GM19240 (cell line): ENCODE measurements around the gene ATP4B.

Source experiments
- DNase-seq: peaks from one replicate; pipeline ENCODE4 v3.0.0; 2011; ENCODE audit warnings: low spot score; ENCODE audit not compliant: insufficient read length

The ATP4B gene

GRCh38 chr13:113607889-113608635 is 49.9 kb downstream of the ATP4B start:
- no peak for DNase-seq

- no peak for DNase-seq
These were observed 50.7 kb downstream of the ATP4B start for GRCh38 chr13:113607056-113607888.

GRCh38 chr13:113605866-113606438 is 52.0 kb downstream of the ATP4B start:
- no peak for DNase-seq

GRCh38 chr13:113605461-113605860 is 52.5 kb downstream of the ATP4B start:
- DNase-seq = no peak

- DNase-seq = no peak
These were observed 53.8 kb downstream of the ATP4B start for GRCh38 chr13:113604186-113604585.

- no peak for DNase-seq
These were observed 54.8 kb downstream of the ATP4B start for GRCh38 chr13:113603116-113603710.

- no peak for DNase-seq
These were observed 55.6 kb downstream of the ATP4B start for GRCh38 chr13:113602291-113602988.

- no peak for DNase-seq
These were observed 56.6 kb downstream of the ATP4B start for GRCh38 chr13:113601166-113602070.

- DNase-seq = no peak
These were observed 58.6 kb downstream of the ATP4B start for GRCh38 chr13:113599391-113599790.
